GM06990 (cell line): ENCODE results near the gene TMEM186.
A peak's percentile ranks its signal among the peaks of the same experiment; 100 is the strongest.

Source experiments
- DNase-seq: peaks from one replicate; pipeline ENCODE4 v3.0.0-alpha.2; 2011; ENCODE audit not compliant: insufficient read length; ENCODE audit errors: extremely low read depth
- H3K27me3 ChIP-seq: replicated peaks from 2 replicates; pipeline ENCODE4 v1.6.0; 2011; ENCODE audit warnings: low read length; ENCODE audit not compliant: control insufficient read depth, insufficient read depth
- H3K36me3 ChIP-seq: 2 replicates; pipeline ENCODE4 v1.5.1; 2011; ENCODE audit warnings: low read length; ENCODE audit not compliant: control insufficient read depth, insufficient read depth
- H3K4me3 ChIP-seq: replicated peaks from 2 replicates; pipeline ENCODE4 v1.5.1; 2011; ENCODE audit warnings: low read depth, mild to moderate bottlenecking, control low read depth, low read length
- CTCF ChIP-seq: IDR thresholded peaks from 2 replicates; pipeline ENCODE4 v1.5.1; 2011; ENCODE audit warnings: low read length, control low read depth, mild to moderate bottlenecking, inconsistent platforms; ENCODE audit not compliant: insufficient read depth, poor library complexity, severe bottlenecking

The TMEM186 gene

GRCh38 chr16:8822403-8822802 lies 25.0 kb upstream of the TMEM186 start:
- no peak overlapping the region for H3K4me3 ChIP-seq
- TF ChIP-seq CTCF, result no peak
- no peaks in the 10 kb centered on the region for H3K27me3 ChIP-seq
- DNase-seq, result no peak
- peaks cover 18% of the 10 kb centered on the region for H3K36me3 ChIP-seq

GRCh38 chr16:8819411-8820034 lies 22.1 kb upstream of the TMEM186 start:
- no peaks in the 10 kb centered on the region for H3K27me3 ChIP-seq
- DNase-seq, result no peak

GRCh38 chr16:8818504-8819270 lies 21.2 kb upstream of the TMEM186 start:
- Histone ChIP-seq H3K36me3 (peaks cover 26% of the 10 kb centered on the region), H3K4me3 (no peak overlapping the region), H3K27me3 (no peaks in the 10 kb centered on the region)
- no peak for TF ChIP-seq CTCF
- peak; percentile 28 for DNase-seq

More at GRCh38 chr16:8819411-8820034, 22.1 kb upstream of the TMEM186 start:
- Histone ChIP-seq H3K36me3 (peaks cover 20% of the 10 kb centered on the region), H3K4me3 (no peak overlapping the region)
- no peak for TF ChIP-seq CTCF

- Histone ChIP-seq H3K27me3 (no peaks in the 10 kb centered on the region), H3K4me3 (no peak overlapping the region), H3K36me3 (peaks cover 34% of the 10 kb centered on the region)
- no peak for TF ChIP-seq CTCF
- DNase-seq, result no peak
Measured at GRCh38 chr16:8816967-8817655, 19.7 kb upstream of the TMEM186 start.

- no peak for DNase-seq
- Histone ChIP-seq H3K4me3 (no peak overlapping the region), H3K36me3 (peaks cover 28% of the 10 kb centered on the region), H3K27me3 (no peaks in the 10 kb centered on the region)
- no peak for TF ChIP-seq CTCF
Measured at GRCh38 chr16:8814095-8814806, 16.8 kb upstream of the TMEM186 start.
